COR-L47 (cell line): ENCODE data around the gene SLC43A2.
"Not testable (repeated sequence)": the region's sequence is repeated elsewhere in the genome, so short reads cannot be mapped to it uniquely, and the experiment has no call there.

Experiments
- DNase-seq: peaks from one replicate; lab custom pipeline; 2025; lab: John Stamatoyannopoulos, UW

Gene SLC43A2

GRCh38 chr17:1627982-1628855, at the start of gene SLC43A2:
SLC43A2 (minus strand) TSS chr17:1628834; CDS start chr17:1627874, 960 bp downstream.
- peak; percentile 80 for DNase-seq

GRCh38 chr17:1676401-1676800, 47.8 kb upstream of the SLC43A2 start:
- DNase-seq = no peak

GRCh38 chr17:1673041-1673785, 44.6 kb upstream of the SLC43A2 start:
- no peak for DNase-seq

GRCh38 chr17:1663934-1664333, 35.3 kb upstream of the SLC43A2 start:
- not testable (repeated sequence) for DNase-seq

GRCh38 chr17:1661045-1661444, 32.4 kb upstream of the SLC43A2 start:
- no peak for DNase-seq

GRCh38 chr17:1658100-1658499, 29.5 kb upstream of the SLC43A2 start:
- no peak for DNase-seq

GRCh38 chr17:1653735-1654134, 25.1 kb upstream of the SLC43A2 start:
- no peak for DNase-seq

GRCh38 chr17:1652794-1653193, 24.2 kb upstream of the SLC43A2 start:
- not testable (repeated sequence) for DNase-seq

GRCh38 chr17:1651559-1651844, 22.9 kb upstream of the SLC43A2 start:
- DNase-seq = no peak

- DNase-seq = no peak
Observed at GRCh38 chr17:1650731-1651558, 22.3 kb upstream of the SLC43A2 start.

GRCh38 chr17:1649844-1650501, 21.3 kb upstream of the SLC43A2 start, which contains the start of gene RILP:
RILP (minus strand) TSS chr17:1649866; CDS start chr17:1649804, 62 bp downstream.
- DNase-seq = no peak

- DNase-seq = peak; percentile 40
Observed at GRCh38 chr17:1648963-1649843, 20.6 kb upstream of the SLC43A2 start.

- no peak for DNase-seq
Observed at GRCh38 chr17:1648173-1648962, 19.7 kb upstream of the SLC43A2 start.

GRCh38 chr17:1647802-1648171, 19.2 kb upstream of the SLC43A2 start:
- DNase-seq = no peak

GRCh38 chr17:1646199-1646875, 17.7 kb upstream of the SLC43A2 start:
- no peak for DNase-seq

GRCh38 chr17:1645207-1646171, 16.9 kb upstream of the SLC43A2 start, which contains the start of gene SCARF1:
SCARF1 (minus strand) TSS chr17:1645732; CDS start chr17:1645697, 35 bp downstream.
- no peak for DNase-seq

- DNase-seq = no peak
Observed at GRCh38 chr17:1644493-1645206, 16.0 kb upstream of the SLC43A2 start.
